AG09319 (cell line): Measurements from ENCODE around the gene ITIH1.

Experiments
- DNase-seq: peaks from one replicate; pipeline ENCODE4 v3.0.0-alpha.2; 2010; ENCODE audit warnings: low read depth; ENCODE audit errors: extremely low read depth
- TF ChIP-seq, protein P1 (sequence below): IDR thresholded peaks from 2 replicates; pipeline ENCODE4 v1.5.1; 2011; ENCODE audit warnings: low read depth, mild to moderate bottlenecking, inconsistent platforms, low read length, moderate library complexity

ITIH1 gene

DNA sequence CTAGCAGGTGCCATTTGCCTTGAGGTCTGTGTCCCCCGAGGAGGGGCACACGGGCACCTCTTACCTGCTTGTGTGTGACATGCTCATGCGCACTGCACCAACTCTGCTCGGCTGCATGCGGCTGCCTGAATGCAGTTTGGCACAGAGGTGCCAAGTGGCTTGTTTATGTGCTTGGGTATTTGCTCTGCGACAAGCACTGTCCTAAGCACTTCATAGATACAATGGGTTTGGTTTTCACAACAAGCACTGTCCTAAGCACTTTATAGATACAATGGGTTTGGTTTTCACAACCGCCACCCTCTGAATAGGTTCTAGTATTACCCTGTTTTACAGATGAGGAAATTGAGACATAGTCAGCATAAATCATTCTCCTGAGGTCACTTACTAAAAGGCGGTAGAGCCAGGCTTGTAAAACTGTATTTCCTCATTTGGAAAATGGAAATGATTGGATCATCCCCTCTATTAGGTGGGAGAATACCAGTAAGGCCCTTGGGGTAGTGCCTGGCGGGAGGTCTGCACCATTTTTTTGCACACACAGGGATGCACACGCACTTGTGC lies 52.6 kb downstream of the ITIH1 start:
- TF ChIP-seq, protein P1, sequence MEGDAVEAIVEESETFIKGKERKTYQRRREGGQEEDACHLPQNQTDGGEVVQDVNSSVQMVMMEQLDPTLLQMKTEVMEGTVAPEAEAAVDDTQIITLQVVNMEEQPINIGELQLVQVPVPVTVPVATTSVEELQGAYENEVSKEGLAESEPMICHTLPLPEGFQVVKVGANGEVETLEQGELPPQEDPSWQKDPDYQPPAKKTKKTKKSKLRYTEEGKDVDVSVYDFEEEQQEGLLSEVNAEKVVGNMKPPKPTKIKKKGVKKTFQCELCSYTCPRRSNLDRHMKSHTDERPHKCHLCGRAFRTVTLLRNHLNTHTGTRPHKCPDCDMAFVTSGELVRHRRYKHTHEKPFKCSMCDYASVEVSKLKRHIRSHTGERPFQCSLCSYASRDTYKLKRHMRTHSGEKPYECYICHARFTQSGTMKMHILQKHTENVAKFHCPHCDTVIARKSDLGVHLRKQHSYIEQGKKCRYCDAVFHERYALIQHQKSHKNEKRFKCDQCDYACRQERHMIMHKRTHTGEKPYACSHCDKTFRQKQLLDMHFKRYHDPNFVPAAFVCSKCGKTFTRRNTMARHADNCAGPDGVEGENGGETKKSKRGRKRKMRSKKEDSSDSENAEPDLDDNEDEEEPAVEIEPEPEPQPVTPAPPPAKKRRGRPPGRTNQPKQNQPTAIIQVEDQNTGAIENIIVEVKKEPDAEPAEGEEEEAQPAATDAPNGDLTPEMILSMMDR = no peak
- no peak for DNase-seq

DNA sequence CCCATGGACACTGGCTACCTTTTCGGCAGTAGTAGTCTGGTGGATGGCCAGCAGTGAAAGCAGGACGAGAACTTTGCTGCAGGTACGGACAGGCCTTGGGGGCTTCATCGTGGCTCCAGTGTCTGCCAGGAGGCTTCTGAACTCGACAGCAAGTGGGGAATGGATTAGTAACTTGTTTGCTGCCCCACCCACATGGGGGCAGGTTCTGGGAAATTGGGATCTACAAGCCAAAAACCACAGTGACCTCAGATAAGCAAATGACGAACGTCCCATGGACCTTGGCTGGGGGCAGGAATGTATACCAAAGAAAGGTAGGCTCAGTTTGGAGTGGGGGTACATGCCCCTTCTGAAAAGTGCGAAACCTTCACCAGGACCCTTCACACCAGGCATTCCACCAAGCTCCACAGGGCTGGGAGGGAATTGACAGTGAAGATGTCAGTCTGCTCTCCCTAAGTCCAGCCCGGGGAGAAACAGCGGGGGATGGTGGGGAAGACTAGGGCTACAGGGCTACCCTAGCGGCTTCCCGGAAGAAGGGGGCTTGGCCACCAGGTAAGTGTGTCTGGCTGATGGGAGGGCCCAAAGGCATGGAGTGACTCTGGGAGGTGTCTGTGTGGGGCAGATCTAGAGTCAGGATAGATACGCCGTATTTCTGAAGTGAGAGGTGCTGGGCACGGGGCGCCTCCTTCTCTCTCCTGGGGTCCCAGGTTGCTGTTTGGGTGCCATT lies 53.3 kb downstream of the ITIH1 start, which contains the start of gene ITIH4:
Gene ITIH4, minus strand, starts transcription at position 138 of the 724 bp plus-strand sequence. Its CDS starts 30 bp downstream, at position 108.
- no peak for DNase-seq
- TF ChIP-seq, protein P1 = no peak

DNA sequence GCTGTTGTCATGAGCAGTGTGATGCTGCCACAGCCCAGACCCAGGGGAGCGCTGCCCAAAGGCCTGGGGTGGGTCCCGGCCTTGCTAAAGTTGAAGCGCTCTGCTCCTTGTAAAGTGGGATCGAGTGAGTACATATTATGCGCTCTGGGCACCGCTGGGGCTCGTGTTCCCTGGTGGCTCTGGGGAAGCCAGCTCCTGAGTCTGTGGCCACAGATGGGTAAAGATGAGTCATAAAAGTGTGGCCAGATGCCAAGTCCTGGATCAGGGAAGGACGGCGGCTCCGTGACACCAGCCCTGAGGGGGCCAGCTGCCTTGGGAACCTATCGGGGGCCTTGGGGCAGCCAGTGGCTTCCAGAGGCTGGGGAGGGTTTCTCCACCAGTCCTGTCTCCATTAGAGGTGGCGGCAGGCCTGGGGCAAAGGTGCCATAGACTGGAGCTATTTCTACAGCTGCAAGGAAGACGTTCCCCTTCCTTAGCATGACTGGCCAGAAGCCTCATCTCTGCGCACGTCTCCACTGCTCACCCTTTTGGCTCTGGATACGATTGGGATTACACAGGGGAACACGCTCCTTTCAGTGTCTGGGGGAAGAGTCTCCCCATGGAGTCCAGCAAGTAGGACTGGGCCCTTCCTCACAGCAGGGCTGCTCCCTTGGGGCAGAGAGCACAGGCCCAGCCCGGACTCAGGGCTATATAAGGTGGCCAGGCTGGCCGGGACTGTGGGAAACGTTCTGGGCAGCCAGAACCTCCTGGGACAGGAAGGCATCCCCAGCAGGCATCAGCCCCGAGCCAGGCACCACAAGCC lies 54.3 kb downstream of the ITIH1 start:
- TF ChIP-seq, protein P1 = no peak
- peak; percentile 51 for DNase-seq

DNA sequence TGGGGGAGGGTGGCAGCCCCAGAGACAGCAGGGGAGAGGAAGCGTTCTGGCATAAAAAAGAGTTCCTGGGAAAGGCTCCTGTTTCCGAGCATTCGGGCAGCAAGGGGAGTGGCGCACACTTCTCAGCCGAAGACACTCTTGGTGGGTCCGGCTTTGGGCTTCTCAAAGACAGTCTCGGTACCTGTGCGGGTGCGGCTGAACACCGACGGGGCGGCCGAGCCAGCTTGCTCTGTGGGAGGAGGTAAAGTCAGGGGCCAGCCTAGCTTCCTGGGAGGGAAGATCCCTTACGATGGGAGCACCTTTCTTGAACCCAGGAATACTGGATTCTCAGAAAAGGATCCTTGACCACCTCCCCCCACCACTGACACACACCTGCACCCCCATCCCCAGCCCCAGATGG lies 55.8 kb downstream of the ITIH1 start:
- no peak for DNase-seq
- TF ChIP-seq, protein P1 = no peak

DNA sequence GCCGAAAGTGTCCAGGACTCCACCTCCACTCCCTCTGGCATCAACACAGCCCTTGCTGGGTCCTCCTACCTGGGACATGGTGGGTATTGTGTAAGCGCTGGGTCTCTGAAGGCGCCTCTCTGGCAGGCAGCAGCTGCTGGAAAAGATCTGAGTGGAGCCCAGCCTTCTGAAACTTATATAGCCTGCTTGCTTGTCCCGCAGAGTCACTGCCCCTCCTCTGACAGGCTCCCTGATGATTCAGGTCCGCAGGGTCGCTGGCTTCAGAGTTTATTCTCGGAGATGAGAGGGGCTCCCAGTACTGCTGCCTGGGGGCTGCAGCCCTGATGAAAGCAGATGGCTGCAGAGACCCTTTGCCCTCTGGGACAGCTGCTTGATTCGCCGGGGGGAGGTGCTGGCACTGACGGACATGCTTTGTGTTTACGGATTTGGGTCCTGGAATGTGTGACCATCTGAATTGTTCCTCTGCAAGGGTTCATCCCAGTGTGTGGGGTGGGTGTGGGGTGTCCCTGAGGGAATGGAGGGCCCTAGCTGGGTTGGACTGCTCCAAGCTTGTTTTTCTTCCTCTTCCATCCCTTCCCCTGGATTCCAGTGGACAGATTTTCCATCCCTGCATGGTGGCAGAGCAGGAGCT lies 57.6 kb downstream of the ITIH1 start, which contains the start of gene MUSTN1:
Gene MUSTN1, minus strand, starts transcription at position 149 of the 631 bp plus-strand sequence. Its CDS starts 71 bp downstream, at position 78.
- TF ChIP-seq, protein P1 = no peak

DNA sequence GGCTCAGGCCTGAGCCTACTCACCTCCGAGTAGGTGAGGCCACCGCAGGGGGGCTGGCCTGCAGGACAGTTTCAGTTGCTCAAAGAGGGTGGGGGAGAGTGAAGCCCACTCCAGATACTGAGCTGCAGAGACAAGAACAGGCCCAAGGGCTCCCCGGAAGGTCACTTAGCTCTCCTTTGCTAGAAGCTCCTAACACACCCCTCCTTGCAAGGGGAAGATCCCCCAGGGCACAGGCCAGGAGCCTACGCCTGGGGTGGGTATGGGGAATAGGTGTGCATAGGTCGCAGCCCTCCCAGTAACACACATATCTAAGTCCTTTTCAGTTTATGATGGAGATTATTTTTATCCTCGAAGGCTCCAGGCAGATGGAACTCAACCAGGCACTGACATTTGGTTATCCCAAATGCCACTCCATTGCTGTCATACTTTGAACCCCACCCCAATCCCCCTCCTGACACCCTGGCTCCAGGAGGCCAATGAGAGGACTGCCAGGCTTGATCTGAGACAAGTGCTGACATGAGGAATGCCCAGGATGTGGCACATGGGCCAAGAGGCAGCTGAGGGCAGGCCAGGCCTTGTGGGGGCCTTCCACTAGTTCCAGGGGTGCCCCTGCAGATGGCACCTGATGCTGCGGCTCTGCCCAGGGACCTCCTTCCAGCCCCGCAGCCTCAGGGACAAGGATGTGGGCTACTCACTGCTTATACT lies 58.5 kb downstream of the ITIH1 start:
- no peak for DNase-seq
- TF ChIP-seq, protein P1 = no peak

More for the DNA sequence above, 57.6 kb downstream of the ITIH1 start, which contains the start of gene MUSTN1:
- DNase-seq = no peak
